B cell (primary cell): ENCODE measurements around the gene LRSAM1. TPM values are rescaled to one million over a fixed set of nuclear protein-coding genes. Genes with fewer than 3 reads are reported as not detected.

Experiments used
- ATAC-seq: fragments of 200-7000 bp; cut with Tn5 transposase; one replicate; pipeline ENCODE4 v1.10.0; 2021; ENCODE audit warnings: low read depth, mild to moderate bottlenecking, moderate number of reproducible peaks, moderate library complexity
- CTCF ChIA-PET: fragments of 350-600 bp; sonication (Branson Sonifier 250); formaldehyde crosslinking; loops from one replicate; lab custom pipeline; 2021; ENCODE audit warnings: antibody characterized with exemption, inconsistent platforms; lab: Charles Lee
- POLR2A ChIA-PET: fragments of 350-600 bp; sonication (Branson Sonifier 250); formaldehyde crosslinking; loops from one replicate; lab custom pipeline; 2021; ENCODE audit warnings: antibody characterized with exemption; lab: Charles Lee
- DNase-seq: peaks from one replicate; pipeline ENCODE4 v3.0.0; 2013
- H2AFZ ChIP-seq: 2 replicates; pipeline ENCODE4 v1.6.1; 2012; ENCODE audit warnings: mild to moderate bottlenecking, low read depth, low read length; ENCODE audit not compliant: insufficient read depth, poor library complexity, severe bottlenecking
- H3K27ac ChIP-seq, 2 donors: 1 replicate in 1 of 2; 2 replicates in 1 of 2; pipeline ENCODE4 v1.5.1; 2012 to 2013; ENCODE audit warnings: low read length in 2 of 2, mild to moderate bottlenecking in 2 of 2, moderate library complexity in 1 of 2
- H3K27me3 ChIP-seq, 4 experiments: fragments of 200-600 bp in 1 of 4; sonication (generic) in 1 of 4; replicated peaks in 1 of 4; 1 replicate in 2 of 4; 2 replicates in 2 of 4; pipeline versions ENCODE4 v1.6.1 to v1.7.0; 2013 to 2016; ENCODE audit warnings: low read length in 3 of 4, mild to moderate bottlenecking in 2 of 4, mixed read lengths in 1 of 4, moderate library complexity in 1 of 4; ENCODE audit not compliant: insufficient read depth in 4 of 4, control insufficient read depth in 3 of 4; ENCODE audit errors: control extremely low read depth in 1 of 4
- H3K36me3 ChIP-seq, 2 experiments: replicated peaks in 1 of 2; 1 replicate in 1 of 2; 2 replicates in 1 of 2; pipeline versions ENCODE4 v1.6.1 to v1.7.1; 2013; ENCODE audit warnings: low read length in 1 of 2; ENCODE audit not compliant: insufficient read depth in 2 of 2, control insufficient read depth in 1 of 2; ENCODE audit errors: control extremely low read depth in 1 of 2, extremely low read depth in 1 of 2
- H3K4me1 ChIP-seq, 2 donors: fragments of 200-600 bp in 1 of 2; sonication (generic) in 1 of 2; 1 replicate in 1 of 2; 2 replicates in 1 of 2; pipeline versions ENCODE4 v1.5.1 to v1.6.1; 2013 to 2017; ENCODE audit warnings: low read length in 2 of 2; ENCODE audit not compliant: control insufficient read depth in 2 of 2, insufficient read depth in 2 of 2
- H3K4me2 ChIP-seq: replicated peaks from 2 replicates; pipeline ENCODE3; 2012; ENCODE audit warnings: mild to moderate bottlenecking, low read depth, low read length; ENCODE audit not compliant: poor library complexity, severe bottlenecking
- H3K4me3 ChIP-seq, 5 experiments: fragments of 200-600 bp in 1 of 5; sonication (generic) in 1 of 5; 1 replicate in 3 of 5; 2 replicates in 2 of 5; pipeline versions ENCODE4 v1.5.1 to v1.7.0; 2011 to 2016; ENCODE audit warnings: low read length in 4 of 5, mild to moderate bottlenecking in 4 of 5, low read depth in 2 of 5, control low read depth in 1 of 5, moderate library complexity in 1 of 5; ENCODE audit not compliant: insufficient read depth in 1 of 5; ENCODE audit errors: control extremely low read depth in 1 of 5, extremely low read depth in 1 of 5
- H3K79me2 ChIP-seq: fragments of 200-600 bp; sonication (generic); one replicate; pipeline ENCODE4 v1.6.0; 2016; ENCODE audit warnings: low read length; ENCODE audit not compliant: control insufficient read depth, insufficient read depth
- H3K9ac ChIP-seq: fragments of 200-600 bp; sonication (generic); 2 replicates; pipeline ENCODE4 v1.6.1; 2017; ENCODE audit warnings: mild to moderate bottlenecking, low read length, moderate library complexity
- H3K9me3 ChIP-seq, 3 donors: one replicate each; pipeline versions ENCODE4 v1.6.1 to v1.7.1; 2013; ENCODE audit warnings: low read length in 2 of 3; ENCODE audit not compliant: control insufficient read depth in 2 of 3, insufficient read depth in 1 of 3; ENCODE audit errors: control extremely low read depth in 1 of 3
- H4K20me1 ChIP-seq: 2 replicates; pipeline ENCODE4 v1.6.0; 2012; ENCODE audit warnings: mild to moderate bottlenecking, low read length; ENCODE audit not compliant: insufficient read depth, control insufficient read depth, poor library complexity, severe bottlenecking
- H3K27ac Mint-ChIP-seq: one replicate; pipeline ENCODE4 v1.8.0; 2021; ENCODE audit warnings: mixed read lengths
- H3K27me3 Mint-ChIP-seq: one replicate; pipeline ENCODE4 v1.8.0; 2021; ENCODE audit warnings: mixed read lengths
- H3K4me1 Mint-ChIP-seq: one replicate; pipeline ENCODE4 v1.8.0; 2021; ENCODE audit warnings: mixed read lengths
- H3K4me3 Mint-ChIP-seq: one replicate; pipeline ENCODE4 v1.8.0; 2021; ENCODE audit warnings: mixed read lengths
- H3K9me3 Mint-ChIP-seq: one replicate; pipeline ENCODE4 v1.8.0; 2022; ENCODE audit warnings: mixed read lengths; ENCODE audit not compliant: insufficient read depth
- CTCF ChIP-seq: fragments of 200-600 bp; IDR thresholded peaks from one replicate; pipeline ENCODE4 v1.8.0; 2022; ENCODE audit warnings: antibody characterized with exemption, mild to moderate bottlenecking
- EZH2 ChIP-seq: IDR thresholded peaks from 2 replicates; pipeline ENCODE4 v1.6.1; 2012; ENCODE audit warnings: borderline replicate concordance, low read depth, mild to moderate bottlenecking, moderate library complexity, low read length; ENCODE audit not compliant: insufficient read depth, poor library complexity, severe bottlenecking
- WGBS: methylation state at CpG from one replicate; pipeline ENCODE4 v1.1.5; 2013; ENCODE audit warnings: missing lambda C conversion rate; ENCODE audit not compliant: insufficient coverage; 5-methylcytosine and 5-hydroxymethylcytosine counted together
- intact Hi-C: fragments of 100-400 bp; cut with micrococcal nuclease; formaldehyde crosslinking; loops from one replicate; pipeline ENCODE4 v1.10.0; 2022
- polyA plus RNA-seq: library from polyadenylated mRNA; depleted of rRNA; stranded (reverse); fragments of >200 nt; gene quantifications from 2 replicates; pipeline ENCODE4 v1.2.3, GENCODE V29; 2012
- total RNA-seq, 2 donors: library from RNA; stranded (reverse); fragments of 120-200 nt in 1 of 2; gene quantifications; 1 replicate in 1 of 2; 2 replicates in 1 of 2; pipeline versions ENCODE4 v1.2.3 to v1.2.4, GENCODE V29; 2013 to 2022

LRSAM1 gene
- total and polyA plus RNA-seq, 2 donors (not counting 1 experiment from before 2014, with no cell fraction given), result 30.6 to 39.8 TPM

GRCh38 chr9:127437497-127438264 is 13.6 kb upstream of the LRSAM1 start:
- Histone ChIP-seq H3K27me3 (no peaks in the 10 kb centered on the region), H3K4me2 (no peak overlapping the region), H3K9ac (no peak overlapping the region), H3K79me2 (peaks cover 45% of the 10 kb centered on the region), H3K4me3 (no peak overlapping the region), H4K20me1 (peaks cover 7% of the 10 kb centered on the region), H3K4me1 (no peaks in the 10 kb centered on the region), H3K9me3 (no peaks in the 10 kb centered on the region), H3K36me3 (peaks cover 28 to 81% of the 10 kb centered on the region in 2 experiments), H3K27ac (no peak overlapping the region), H2AFZ (no peak overlapping the region)
- Mint-ChIP-seq H3K27ac (no peak overlapping the region), H3K4me3 (no peak overlapping the region), H3K9me3 (no peaks in the 10 kb centered on the region), H3K27me3 (no peaks in the 10 kb centered on the region), H3K4me1 (no peaks in the 10 kb centered on the region)
- no peak for DNase-seq
- TF ChIP-seq CTCF, result no peak
- TF ChIP-seq EZH2, result no peak
- no peak for ATAC-seq
- CTCF ChIA-PET, result no interaction called here
- WGBS, result 77% methylated on average over 10 of the region's 12 CpGs
- POLR2A ChIA-PET, result no interaction called here
- intact Hi-C loops, result no loop called here

GRCh38 chr9:127438394-127438793 is 12.9 kb upstream of the LRSAM1 start:
- Histone ChIP-seq H3K27me3 (no peaks in the 10 kb centered on the region), H2AFZ (no peak overlapping the region), H3K79me2 (peaks cover 38% of the 10 kb centered on the region), H3K4me2 (no peak overlapping the region), H3K27ac (no peak overlapping the region), H3K9ac (no peak overlapping the region), H3K36me3 (peaks cover 26 to 81% of the 10 kb centered on the region in 2 experiments), H3K4me3 (no peak overlapping the region), H3K4me1 (no peaks in the 10 kb centered on the region), H3K9me3 (no peaks in the 10 kb centered on the region), H4K20me1 (peaks cover 4% of the 10 kb centered on the region)
- WGBS, result 99% methylated on average over 8 of the region's 9 CpGs
- DNase-seq (no peak), ATAC-seq (no peak)
- TF ChIP-seq CTCF (no peak), EZH2 (no peak)
- Mint-ChIP-seq H3K9me3 (no peaks in the 10 kb centered on the region), H3K27ac (no peak overlapping the region), H3K4me3 (no peak overlapping the region), H3K27me3 (no peaks in the 10 kb centered on the region), H3K4me1 (no peaks in the 10 kb centered on the region)
- ChIA-PET POLR2A (no interaction called here), CTCF (no interaction called here)
- intact Hi-C loops, result no loop called here
